Activated CD4-positive, alpha-beta T cell treated with anti-CD3 and anti-CD28 coated beads for 48 hours (primary cell): ENCODE results near the gene MINDY2.

Experiments used
- DNase-seq: peaks from one replicate; pipeline ENCODE4 v3.0.0-alpha.2; 2020

MINDY2 gene

DNA sequence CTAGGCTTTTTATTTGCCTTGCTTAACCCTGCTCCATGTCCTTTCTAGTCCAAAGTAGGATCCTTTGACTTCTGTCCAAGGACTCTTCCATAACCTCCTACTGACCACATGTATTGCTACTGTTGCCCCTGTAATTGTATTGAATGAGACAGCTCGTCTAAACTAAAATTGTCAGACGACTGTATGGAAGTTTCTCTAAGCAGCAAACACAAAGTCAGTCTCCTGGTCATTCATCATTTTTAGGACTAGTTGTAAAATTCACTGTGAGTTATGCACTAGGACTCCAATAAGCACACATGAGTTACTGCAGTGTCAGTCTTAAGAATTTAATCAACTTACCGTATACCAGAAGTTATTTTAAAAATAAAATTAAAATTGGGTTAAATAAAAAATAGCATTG is 129.5 kb downstream of the MINDY2 start:
- no peak for DNase-seq

DNA sequence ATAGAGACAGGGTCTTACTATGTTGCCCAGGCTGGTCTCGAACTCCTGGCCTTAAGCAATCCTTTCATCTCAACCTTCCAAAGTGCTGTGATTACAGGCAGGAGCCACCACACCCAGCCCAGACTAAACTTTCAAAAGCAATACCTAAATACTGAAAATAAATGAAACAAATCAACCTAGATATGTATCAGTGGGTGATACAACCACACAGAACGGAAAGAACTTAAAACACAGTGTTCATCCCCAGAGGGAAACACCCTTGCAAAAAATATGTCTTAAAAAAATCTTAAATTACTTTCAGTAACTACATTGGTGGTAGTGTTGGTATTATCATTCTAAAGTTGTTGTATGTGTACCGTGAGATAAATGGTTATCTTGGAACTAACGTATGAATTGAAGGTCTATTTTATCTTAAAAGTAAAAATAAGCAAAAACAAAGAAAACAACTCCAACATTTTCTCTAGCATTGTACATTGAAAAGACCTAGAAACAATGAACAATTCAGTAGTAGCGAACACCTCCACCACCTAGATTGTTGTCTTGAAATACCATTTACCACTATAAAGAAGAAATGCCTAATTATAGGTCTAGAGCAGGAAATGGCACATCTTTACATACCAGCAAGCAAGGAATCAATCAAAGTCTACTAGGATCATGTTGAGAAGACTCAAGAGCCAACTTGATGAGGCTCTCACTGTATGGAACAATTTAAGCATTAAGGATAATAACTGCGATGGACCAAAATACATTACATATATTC is 137.6 kb downstream of the MINDY2 start:
- no peak for DNase-seq

DNA sequence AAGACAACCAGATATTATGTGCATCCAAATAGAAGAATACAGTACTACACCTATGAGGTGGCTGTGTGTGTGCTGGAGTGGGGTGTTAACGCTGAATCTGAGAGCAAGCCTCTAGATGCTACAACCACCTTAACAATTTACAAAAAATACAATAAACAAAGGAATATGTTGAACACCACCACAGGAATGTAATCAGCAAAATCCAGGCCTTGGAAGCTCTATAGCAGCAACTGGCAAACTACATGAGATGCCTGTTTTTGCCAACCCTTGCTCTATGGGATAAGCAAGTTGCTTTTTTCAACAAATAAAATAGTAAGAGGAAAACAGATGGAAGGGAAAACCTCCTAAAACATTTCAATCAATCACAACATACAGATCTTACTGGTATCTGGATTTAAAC is 138.5 kb downstream of the MINDY2 start:
- no peak for DNase-seq

DNA sequence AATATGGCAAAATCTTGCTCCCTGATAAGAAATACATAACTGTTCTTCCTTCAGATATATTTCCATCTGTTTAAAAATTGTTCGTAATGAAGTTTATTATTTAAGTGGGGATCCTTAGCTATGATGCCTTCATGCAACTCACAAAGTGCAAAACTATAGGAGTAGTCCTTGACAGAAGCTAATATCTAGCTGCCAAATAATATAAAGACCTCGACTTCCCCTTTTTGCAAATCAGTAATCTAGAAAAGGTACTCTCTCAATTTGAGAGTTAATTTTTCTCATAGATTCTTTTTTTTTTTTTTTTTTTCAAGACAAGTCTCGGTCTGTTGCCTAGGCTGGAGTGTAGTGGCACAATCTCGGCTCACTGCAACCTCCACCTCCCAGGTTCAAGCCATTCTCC is 139.4 kb downstream of the MINDY2 start:
- no peak for DNase-seq
